ENCODE measurements around the gene GCK. TPM values are rescaled to one million over a fixed set of nuclear protein-coding genes. Genes with fewer than 3 reads are reported as not detected.

The GCK gene
- total RNA-seq, 1 donor from 2014 or later: 0.47 TPM

- H3K27me3 ChIP-seq (ENCODE audit: low read depth): no peaks in the 10 kb centered on the region
- peaks cover 53% of the 10 kb centered on the region for H3K36me3 ChIP-seq
- H3K4me1 ChIP-seq: no peaks in the 10 kb centered on the region
- H3K4me3 ChIP-seq: no peak overlapping the region
- intact Hi-C loops (cut with DNase I): no loop called here
- ATAC-seq: no peak
- H3K9me3 ChIP-seq: no peaks in the 10 kb centered on the region
- H3K27ac ChIP-seq: no peak overlapping the region
- TF ChIP-seq CTCF (IDR thresholded peaks at IDR 0.05): no peak
- no peak for DNase-seq
These were observed 24.7 kb upstream of the GCK start for GRCh38 chr7:44213877-44214388.

GRCh38 chr7:44213206-44213876 is 24.1 kb upstream of the GCK start:
- H3K27ac ChIP-seq: no peak overlapping the region
- no peaks in the 10 kb centered on the region for H3K9me3 ChIP-seq
- H3K27me3 ChIP-seq (ENCODE audit: low read depth): no peaks in the 10 kb centered on the region
- no peak for ATAC-seq
- intact Hi-C loops (cut with DNase I): no loop called here
- no peak for TF ChIP-seq CTCF (IDR thresholded peaks at IDR 0.05)
- no peak for DNase-seq
- H3K4me1 ChIP-seq: no peaks in the 10 kb centered on the region
- no peak overlapping the region for H3K4me3 ChIP-seq
- H3K36me3 ChIP-seq: peaks cover 58% of the 10 kb centered on the region

GRCh38 chr7:44212581-44213184 is 23.4 kb upstream of the GCK start:
- no peaks in the 10 kb centered on the region for H3K9me3 ChIP-seq
- no peak for DNase-seq
- ATAC-seq: no peak
- intact Hi-C loops (cut with DNase I): no loop called here
- H3K4me1 ChIP-seq: no peaks in the 10 kb centered on the region
- H3K36me3 ChIP-seq: peaks cover 65% of the 10 kb centered on the region
- TF ChIP-seq CTCF (IDR thresholded peaks at IDR 0.05): no peak
- H3K4me3 ChIP-seq: no peak overlapping the region
- H3K27me3 ChIP-seq (ENCODE audit: low read depth): no peaks in the 10 kb centered on the region
- H3K27ac ChIP-seq: no peak overlapping the region

- Histone ChIP-seq H3K4me3 (no peak overlapping the region), H3K36me3 (peaks cover 72% of the 10 kb centered on the region), H3K4me1 (no peaks in the 10 kb centered on the region), H3K27me3 (ENCODE audit: low read depth) (no peaks in the 10 kb centered on the region), H3K9me3 (no peaks in the 10 kb centered on the region), H3K27ac (no peak overlapping the region)
- no peak for TF ChIP-seq CTCF (IDR thresholded peaks at IDR 0.05)
- intact Hi-C loops (cut with DNase I): no loop called here
- DNase-seq: no peak
- no peak for ATAC-seq
These were observed 22.8 kb upstream of the GCK start for GRCh38 chr7:44212018-44212417.

DNA sequence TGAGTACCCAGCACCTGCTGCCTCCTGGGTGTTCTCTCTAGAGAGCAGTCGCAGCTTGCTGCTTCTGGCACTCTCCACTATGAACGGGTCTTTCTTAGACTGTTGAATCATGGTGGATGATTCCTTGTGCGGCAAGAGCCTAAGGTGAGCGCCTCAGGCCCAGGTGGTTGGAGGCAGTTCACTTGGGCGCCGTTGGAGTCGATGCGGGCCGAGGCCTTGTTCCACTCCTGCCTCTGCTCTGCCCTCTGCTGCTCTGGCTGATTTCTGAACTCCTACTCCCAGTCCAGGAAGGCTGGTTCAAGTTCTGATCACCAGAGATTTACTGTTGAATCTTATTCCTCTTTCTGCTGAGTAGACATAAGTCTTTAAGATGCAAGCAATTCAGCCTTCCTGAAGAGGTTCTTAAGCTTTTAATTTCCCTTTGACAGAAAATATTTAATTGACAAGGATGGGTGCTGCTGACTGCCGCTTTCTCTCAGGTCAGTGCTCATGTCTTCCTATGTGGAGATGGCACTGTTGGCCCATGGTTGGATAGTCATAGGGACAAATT is 22.0 kb upstream of the GCK start:
- Histone ChIP-seq H3K4me3 (no peak overlapping the region), H3K27me3 (ENCODE audit: low read depth) (no peaks in the 10 kb centered on the region), H3K36me3 (peaks cover 80% of the 10 kb centered on the region), H3K9me3 (no peaks in the 10 kb centered on the region), H3K27ac (no peak overlapping the region), H3K4me1 (no peaks in the 10 kb centered on the region)
- no peak for ATAC-seq
- intact Hi-C loops (cut with DNase I): no loop called here
- DNase-seq: no peak
- no peak for TF ChIP-seq CTCF (IDR thresholded peaks at IDR 0.05)

All from lower lobe of right lung (tissue), 2 donors.